HG02642 (cell line): ENCODE results near the gene PLIN3.
"Not testable (repeated sequence)": the region's sequence is repeated elsewhere in the genome, so short reads cannot be mapped to it uniquely, and the experiment has no call there.

Experiments used
- ATAC-seq: cut with Tn5 transposase; IDR thresholded peaks from one replicate; pipeline ENCODE4 v1.9.1; 2021; ENCODE audit warnings: mild to moderate bottlenecking; ENCODE audit not compliant: unreplicated experiment, poor library complexity

PLIN3 gene

DNA sequence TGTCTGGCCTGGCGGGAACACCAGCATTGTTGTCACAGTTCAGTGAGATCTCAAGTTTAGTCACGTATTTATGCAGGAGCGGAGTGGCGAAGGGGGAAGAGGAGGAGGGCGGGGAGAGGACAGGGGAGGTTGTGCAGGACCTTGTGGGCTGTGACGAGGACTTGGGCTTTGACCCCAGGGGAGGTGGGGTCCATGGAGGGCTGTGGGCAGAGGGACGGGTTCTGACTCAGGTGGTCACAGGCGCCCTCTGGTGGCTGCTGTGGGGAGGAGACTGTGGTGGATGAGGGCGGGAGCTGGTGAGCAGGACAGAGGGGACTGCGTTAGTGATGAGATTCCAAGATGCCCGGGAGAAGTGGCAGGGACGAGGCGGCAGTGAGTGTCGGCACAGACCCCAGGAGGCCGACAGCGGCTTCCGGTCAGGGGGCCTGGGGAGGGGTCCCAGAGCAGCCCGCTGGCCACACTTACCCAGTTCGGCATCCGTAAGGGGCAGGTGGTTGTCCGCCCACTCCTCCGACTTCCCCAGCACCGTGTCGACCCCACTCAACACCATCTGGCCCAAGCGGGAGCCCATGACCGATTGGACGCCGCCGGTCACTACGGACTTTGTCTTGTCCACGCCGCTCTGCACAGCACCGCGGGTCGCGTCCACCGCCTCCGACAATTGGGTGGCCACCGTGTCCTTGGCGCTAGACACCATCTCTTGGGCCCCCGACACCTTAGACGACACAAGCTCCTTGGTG, 15.7 kb downstream of the PLIN3 start:
- no peak for ATAC-seq

DNA sequence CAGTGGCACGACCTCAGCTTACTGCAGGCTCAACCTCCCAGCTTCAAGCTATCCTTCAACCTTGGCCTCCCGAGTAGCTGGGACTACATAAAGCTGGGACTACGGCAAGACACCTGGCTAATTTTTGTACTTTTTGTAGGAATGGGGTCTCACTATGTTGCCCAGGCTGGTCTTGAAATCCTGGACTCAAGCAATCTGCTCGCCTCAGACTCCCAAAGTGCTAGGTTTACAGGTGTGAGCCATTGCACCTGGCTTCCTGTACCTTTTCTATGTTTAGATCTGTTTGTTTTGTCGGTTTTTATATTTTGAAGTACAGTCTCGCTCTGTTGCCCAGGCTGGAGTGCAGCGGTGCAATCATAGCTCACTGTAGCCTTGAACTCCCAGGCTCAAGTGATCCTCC, 18.4 kb downstream of the PLIN3 start:
- no peak for ATAC-seq

DNA sequence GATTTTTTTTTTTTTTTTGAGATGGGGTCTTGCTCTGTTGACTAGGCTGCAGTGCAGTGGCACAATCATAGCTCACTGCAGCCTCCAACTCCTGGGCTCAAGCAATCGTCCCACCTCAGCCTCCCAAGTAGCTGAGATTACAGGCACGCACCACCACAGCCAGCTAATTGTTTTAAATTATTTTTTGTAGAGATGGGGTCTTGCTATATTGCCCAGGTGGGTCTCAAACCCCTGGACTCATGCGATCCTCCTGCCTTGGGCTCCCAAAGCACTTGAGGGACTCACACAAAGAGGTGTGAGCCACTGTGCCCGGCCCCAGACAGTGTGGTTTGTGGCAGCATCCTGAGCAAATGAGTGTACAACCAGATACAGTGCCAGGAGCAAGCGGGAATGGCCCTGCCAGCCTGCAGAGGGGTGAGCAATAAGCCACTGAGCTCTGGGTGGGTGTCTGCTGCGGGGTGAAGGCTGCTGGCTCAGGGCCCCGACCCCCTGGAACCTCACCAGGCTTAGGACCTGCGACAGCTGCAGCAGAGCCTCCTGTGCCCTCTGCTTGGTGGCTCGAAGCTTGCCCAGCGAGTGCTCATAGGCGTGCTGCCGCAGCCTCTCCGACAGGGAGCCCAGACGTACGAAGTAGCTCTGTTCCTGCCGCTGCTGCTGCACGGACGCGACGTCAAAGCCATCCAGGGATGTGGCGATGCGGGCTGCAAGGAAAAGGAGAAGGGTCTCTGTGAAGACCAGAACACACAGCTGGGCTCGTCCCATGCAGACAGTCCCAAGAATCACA, 20.1 kb downstream of the PLIN3 start:
- no peak for ATAC-seq

DNA sequence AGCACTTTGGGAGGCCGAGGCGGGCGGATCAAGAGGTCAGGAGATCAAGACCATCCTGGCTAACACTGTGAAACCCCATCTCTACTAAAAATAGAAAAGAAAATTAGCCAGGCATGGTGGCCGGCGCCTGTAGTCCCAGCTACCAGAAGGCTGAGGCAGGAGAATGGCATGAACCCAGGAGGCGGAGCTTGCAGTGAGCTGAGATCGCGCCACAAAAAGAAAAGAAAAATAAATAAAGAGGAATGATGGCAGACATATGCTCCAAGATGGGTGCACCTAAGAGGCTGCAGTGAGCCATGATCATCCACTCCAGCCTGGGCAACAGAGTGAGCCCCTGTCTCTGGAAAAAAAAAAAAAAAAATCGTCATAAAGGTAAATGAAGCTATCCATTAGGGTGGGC, 21.5 kb downstream of the PLIN3 start:
- ATAC-seq, result not testable (repeated sequence)

DNA sequence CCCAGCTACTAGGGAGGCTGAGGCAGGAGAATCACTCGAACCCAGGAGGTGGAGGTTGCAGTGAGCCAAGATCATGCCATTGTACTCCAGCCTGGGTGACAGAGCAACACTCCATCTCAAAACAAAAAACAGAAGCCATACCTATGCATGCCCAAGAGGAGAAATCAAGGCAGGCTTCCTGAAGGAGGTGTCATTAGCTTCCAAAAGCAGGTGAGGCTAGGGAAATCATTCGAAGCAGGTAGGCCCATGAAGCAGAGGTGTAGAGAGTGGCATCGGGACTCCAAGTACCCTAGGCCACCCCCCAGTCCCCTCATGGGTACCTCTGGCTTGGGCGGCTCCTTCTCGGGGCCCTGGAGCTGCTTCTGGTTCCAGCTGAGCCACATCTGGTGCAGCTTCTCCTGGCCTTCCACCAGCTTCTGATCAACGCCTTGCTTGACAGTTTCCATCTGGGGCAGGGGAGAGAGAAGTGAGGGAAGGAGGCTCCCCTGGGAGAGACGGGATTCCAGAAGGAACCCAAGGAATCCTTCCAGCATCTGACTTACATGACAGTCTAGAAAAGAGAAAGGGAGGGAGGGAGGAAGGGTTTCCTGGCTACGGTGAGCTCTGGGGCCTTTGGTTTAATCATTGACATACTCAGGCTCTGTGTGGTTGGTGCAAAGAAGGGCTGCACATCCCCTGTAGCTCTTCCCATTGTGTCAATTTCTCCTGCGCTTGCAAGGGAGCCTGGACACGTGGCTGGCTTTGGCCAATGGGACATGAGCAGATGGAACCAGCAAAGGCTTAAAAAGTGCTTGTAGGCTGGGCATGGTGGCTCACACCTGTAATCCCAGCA, 22.9 kb downstream of the PLIN3 start:
- no peak for ATAC-seq

DNA sequence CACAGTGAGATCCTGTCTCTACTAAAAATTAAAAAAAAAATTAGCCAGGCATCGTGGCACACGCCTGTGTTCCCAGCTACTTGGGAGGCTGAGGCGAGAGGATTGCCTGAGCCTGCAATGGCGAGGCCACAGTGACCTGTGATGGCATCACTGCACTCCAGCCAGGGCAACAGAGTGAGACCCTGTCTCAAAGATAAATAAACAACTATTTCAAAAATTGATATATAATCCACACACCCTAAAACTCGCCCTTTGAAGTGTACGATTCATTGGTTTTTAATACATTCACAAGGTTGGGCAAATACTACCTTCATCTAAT, 23.9 kb downstream of the PLIN3 start:
- ATAC-seq, result no peak

DNA sequence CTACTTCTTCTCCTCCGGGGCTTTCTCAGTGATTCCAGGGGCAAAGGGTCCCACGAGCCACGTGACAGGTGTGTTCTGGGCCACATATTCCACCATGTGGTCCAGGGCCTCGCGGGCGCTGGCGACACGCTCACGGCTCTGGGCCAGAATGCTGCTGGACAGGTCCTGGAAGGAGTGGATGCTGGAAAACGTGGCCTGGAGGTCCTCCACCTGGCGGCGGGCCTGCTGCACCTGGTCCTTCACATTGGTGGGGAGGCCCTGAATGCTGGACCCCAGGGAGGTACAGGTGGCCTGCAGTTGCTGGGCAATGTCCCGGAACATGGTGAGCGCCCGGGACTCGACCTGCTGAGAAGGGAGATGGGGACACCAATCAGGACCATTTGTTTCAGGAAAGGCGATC, 28.3 kb downstream of the PLIN3 start:
- no peak for ATAC-seq

DNA sequence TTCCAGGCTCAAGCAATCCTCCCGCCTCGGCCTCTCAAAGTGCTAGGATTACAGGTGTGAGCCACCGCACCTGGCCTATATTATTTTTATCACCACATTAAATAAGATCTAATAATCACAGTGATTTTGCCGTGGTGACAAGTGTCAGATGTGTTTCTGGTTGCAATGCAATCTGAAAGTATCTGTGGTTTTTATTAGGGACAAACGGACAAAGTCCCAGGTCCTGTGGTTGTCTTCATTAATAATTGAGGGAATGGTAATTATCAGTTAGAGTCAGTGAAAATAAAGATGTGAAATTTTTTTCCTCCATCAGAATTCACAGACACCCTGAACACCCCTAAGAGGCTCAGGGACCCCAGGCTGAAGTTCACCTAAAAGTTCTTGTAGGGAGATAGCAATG, 34.7 kb downstream of the PLIN3 start:
- ATAC-seq, result no peak

DNA sequence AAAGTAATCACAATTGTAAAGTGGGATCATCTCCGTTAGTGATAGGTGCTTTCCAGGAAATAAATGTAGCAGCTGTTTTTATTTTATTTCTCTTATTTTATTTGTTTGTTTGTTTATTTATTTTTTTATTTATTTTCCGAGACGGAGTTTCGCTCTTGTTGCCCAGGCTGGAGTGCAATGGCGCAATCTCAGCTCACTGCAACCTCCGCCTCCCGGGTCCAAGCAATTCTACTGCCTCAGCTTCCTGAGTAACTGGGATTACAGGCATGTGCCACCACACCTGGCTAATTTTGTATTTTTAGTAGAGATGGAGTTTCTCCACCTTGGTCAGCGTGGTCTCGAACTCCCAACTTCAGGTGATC, 35.5 kb downstream of the PLIN3 start:
- not testable (repeated sequence) for ATAC-seq

DNA sequence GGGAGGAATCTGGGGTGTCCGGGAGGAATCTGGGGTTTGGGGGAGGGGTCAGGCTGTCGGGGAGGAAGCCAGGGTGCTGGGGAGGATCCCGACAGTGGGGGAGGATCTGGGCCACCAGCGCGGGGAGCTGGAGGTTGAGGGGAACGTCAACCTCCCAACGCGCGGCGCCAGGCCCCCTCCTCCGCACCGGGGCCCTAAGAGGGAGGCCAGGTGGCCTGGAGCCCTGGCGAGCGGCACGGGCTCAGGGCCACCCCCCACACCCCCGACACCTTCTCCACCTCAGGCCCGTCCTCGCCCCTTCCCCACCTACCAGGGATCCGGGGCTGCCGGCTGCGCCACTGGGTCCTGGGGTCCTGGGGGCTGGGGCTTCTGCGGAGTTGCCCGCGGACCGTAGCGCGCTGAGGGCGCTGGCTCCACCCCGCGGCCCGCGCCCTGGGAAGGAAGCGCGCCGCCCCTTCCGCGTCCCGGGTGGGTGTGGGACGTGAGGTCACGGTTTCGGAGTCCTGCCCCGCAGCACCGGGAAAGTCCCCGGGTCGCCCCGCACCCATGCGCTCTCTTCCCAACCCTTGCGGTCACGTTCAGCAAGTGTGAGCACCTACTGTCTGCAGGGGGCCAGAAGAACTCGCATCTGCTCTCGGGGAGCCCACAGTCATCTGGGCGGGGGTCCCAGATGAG, 36.0 kb downstream of the PLIN3 start, which contains the start of gene TICAM1:
Gene TICAM1, minus strand, starts transcription at position 409 of the 675 bp plus-strand sequence. CDS start 13,335 bp downstream, outside the sequence.
- peak; percentile 80 for ATAC-seq

DNA sequence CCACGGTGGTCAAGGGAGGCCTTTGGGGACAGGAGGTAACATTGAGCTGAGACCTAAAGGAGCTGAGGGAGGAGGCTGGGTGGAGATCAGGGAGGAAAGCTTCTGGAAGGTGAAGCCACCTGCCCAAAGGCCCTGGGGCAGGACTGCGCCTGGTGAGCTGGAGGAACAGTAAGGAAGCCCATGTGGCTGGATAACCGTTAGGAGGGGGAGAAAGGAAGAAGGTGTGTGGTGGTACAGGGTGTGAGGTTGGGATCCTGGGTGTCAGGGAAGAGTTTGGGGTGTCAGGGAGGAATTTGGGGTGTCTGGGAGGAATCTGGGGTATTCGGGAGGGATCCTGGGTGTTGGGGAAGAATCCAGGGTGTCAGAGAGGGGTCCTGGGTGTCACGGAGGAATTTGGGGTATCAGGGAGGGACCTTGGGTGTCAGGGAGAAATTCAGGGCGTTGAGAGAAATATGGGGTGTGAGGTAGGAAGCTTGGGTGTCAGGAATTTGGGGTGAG, 36.6 kb downstream of the PLIN3 start:
- no peak for ATAC-seq

DNA sequence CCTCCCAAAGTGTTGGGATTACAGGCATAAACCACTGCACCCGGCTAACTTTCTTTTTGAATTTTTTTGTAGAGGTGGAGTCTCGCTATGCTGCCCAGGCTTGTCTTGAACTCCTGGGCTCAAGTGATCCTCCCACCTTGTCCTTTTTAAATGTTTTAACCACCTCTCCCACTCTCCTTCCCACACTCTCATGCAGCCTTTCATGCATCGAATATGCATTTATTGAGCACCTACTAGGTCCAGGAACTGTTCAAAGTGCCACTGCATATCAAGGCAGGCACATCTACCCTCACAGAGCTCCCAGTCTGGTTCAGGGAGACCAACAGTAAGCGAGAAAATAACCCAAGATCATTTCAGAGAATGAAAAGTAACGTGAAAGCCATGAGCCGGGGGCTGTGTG, 37.1 kb downstream of the PLIN3 start:
- no peak for ATAC-seq

DNA sequence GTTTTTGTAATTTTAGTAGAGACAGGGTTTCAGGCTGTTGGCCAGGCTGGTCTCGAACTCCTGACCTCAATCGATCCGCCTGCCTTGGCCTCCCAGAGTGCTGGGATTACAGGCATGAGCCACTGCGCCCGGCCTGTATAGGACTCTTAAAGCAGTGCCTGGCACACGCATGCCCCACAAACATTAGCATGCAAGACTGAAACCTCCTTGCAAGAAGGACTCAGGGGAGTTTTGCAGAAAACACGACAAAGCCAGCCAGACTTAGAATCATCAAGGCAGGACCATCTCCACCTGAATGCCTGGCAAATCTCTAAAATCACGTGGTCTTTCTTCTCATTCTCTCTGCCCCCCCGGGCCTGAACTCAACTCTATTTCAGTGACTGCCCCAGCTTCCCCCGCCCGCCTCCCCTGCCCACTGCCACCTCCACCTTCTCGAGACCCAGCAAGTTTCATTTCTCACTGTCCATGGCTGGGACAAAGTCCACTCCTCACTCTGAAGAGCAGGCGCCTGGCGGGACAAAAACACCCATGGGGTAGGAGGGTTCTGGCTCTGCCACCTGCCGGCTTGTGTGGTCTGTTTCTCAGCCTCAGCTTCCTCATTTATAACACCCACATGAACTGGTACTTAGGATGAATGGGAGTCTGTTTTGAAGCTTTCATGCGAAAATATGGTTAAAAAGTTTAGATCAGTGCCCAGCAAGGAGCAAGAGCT, 38.3 kb downstream of the PLIN3 start:
- ATAC-seq, result no peak

DNA sequence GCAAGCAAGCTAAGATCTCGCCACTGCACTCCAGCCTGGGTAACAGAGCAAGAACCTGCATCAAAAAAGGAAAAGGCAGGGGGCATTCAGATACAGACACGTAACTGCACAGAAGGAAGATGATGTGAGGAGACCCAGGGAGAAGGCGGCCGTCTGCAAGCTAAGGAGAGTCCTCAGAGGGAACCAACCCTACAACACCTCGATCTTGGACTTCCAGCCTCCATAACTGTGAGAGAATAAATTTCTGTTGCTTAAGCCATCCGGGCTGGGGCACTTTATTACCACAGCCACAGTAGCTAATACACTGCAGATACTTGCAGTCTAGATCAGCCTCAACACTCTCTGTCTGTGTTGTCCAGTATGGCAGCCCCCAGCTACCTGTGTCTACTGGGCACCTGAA, 43.9 kb downstream of the PLIN3 start:
- no peak for ATAC-seq

DNA sequence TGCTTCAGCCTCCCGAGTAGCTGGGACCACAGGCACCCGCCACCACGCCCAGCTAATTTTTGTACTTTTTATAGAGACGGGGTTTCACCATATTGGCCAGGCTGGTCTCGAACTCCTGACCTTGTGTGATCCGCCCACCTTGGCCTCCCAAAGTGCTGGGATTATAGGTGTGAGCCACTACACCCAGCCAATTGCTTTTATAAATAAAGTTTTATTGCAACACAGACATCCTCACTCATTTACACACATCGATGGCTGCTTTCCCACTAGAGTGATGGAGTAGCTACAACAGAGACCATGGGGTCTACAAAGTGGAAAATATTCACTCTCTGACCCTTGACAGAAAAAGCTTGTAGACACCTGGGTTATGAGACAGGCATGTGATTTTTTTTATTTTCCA, 45.1 kb downstream of the PLIN3 start:
- not testable (repeated sequence) for ATAC-seq

DNA sequence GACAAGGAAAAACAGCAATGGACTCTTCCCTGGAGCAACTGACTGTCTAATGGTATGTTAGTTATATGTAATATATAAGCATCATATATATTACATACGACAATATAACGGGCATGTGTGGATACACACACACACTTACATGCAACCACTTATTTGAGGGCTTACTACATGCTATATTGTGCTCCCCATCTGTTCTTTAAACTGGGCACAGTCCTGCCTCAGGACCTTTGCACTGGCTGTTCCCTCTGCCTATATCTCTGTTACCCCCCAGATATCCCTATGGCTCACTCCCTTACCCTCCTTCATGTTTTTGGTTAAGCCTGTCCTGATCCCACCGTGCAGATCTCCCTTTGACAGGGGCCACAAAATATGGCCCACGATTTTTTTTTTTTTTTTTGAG, 46.2 kb downstream of the PLIN3 start:
- ATAC-seq, result no peak

DNA sequence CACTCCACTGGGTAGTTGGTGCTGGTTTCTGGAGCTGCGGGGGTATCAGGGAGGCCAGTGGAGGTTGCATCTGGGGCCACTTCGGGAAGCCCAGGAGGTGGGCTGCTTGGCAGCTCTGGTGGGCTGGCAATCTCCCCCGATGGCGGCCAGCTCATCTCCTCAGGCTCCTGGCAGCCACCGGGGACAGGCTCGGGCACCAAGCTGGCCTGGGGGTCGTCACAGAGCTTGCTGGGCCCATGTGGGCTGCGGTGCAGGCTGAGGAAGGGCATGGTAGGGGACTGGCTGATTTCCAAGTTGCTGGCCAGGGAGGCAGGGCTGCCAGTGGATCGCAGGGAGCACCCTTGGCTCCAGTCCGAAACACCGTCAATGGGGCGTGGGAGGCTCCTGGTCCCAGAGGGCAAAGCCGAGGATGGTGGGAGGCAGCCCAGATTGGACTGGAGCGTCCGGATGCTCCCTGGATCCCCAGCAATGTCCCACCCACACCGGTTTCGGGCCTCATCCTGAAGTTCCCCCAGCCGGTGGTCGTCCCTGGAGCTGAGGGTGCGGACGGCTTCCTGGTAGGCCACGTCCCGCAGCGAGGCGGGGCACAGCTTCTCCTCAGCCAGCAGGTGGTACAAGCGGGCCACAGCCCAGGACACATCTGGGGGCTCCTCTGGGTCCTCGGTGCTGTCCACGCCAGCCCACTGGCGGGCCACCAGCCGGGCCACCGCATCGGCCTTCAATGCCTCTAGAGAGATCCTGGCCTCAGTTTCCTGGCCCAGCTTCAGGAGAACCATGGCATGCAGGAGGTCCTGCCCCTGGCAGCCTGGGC, 49.8 kb downstream of the PLIN3 start:
- no peak for ATAC-seq

DNA sequence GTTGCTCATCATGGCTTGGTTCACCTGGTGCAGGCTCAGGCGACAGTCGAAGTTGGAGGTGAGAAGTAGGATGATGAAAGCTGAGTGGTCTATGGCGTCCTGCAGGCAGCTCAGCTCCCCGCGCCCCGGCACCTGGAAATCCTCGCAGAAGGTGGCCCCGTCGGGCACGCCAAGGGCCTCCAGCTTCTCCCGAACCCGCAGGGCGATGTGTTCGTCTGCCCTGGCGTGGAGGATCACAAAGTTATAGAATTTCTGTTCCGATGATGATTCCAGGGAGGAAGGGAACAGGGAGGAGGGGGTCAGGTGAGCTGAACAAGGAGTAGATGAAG, 50.6 kb downstream of the PLIN3 start:
- ATAC-seq, result no peak
